ENCODE measurements around the gene PPFIBP1.

GRCh38 chr12:27709212-27709931 lies 185.4 kb downstream of the PPFIBP1 start:
- TF ChIP-seq CTCF (IDR thresholded peaks at IDR 0.05) = no peak
- no peak for TF ChIP-seq POLR2A (IDR thresholded peaks at IDR 0.05)
- TF ChIP-seq EP300 (IDR thresholded peaks at IDR 0.05) = no peak

All from stomach (tissue), 4 donors.